ENCODE data around the gene MFF. TPM values are rescaled to one million over a fixed set of nuclear protein-coding genes. Genes with fewer than 3 reads are reported as not detected.

MFF gene
- total and polyA plus RNA-seq, 2 donors (not counting 3 experiments of a cell fraction or from before 2014, with no cell fraction given) = 36.3 to 65.1 TPM

DNA sequence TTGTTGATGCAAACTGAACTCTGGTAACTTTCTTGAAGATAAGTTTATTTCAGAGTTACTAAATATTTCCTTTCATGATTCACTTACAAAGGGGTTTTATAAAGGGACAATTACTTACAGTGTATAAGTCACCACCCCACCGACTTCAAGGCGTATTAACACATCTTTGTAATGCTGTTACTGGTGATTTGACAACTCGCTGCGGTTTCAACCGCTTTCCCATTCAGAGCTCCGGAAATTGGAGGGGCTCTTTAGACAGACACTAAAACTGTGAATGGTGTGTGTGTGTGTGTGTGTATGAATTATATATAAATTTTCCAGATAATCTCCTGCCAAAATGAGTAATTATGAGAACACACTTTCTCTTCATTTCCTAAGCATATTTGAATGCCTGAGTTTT, 49.1 kb downstream of the MFF start:
- Histone ChIP-seq H3K9ac (replicated peaks; ENCODE audit: extremely low read depth, insufficient read depth, low read length) (no peak overlapping the region), H3K9me3 (replicated peaks; ENCODE audit: control insufficient read depth, insufficient read depth, low read length) (no peaks in the 10 kb centered on the region), H3K9me1 (replicated peaks; ENCODE audit: control insufficient read depth, extremely low read depth, insufficient read depth, low read length) (no peaks in the 10 kb centered on the region), H3K4me2 (ENCODE audit: insufficient read depth, low read length) (no peak overlapping the region), H3K27ac (ENCODE audit: insufficient read depth, low read depth, low read length) (no peak overlapping the region), H2AFZ (ENCODE audit: low read depth, low read length) (no peak overlapping the region), H3K36me3 (ENCODE audit: control insufficient read depth in 2 of 2, extremely low read depth in 1 of 2, insufficient read depth in 2 of 2, low read length in 2 of 2) (no peaks in the 10 kb centered on the region), H3K4me3 (replicated peaks in 1 of 3; ENCODE audit: insufficient read depth in 1 of 3, low read depth in 1 of 3, low read length in 3 of 3) (no peak overlapping the region), H3K4me1 (ENCODE audit: control insufficient read depth, extremely low read depth, insufficient read depth, low read length) (no peaks in the 10 kb centered on the region), H3K27me3 (ENCODE audit: control insufficient read depth in 2 of 2, insufficient read depth in 2 of 2, low read length in 2 of 2) (no peaks in the 10 kb centered on the region), H4K20me1 (replicated peaks; ENCODE audit: control insufficient read depth, extremely low read depth, insufficient read depth, low read length) (no peaks in the 10 kb centered on the region), H3K79me2 (ENCODE audit: control insufficient read depth, insufficient read depth, low read length) (no peaks in the 10 kb centered on the region)
- ChIA-PET CTCF (no interaction called here), POLR2A (no interaction called here)
- FAIRE-seq (no peak), DNase-seq (ENCODE audit: low read depth, low spot score) (no peak)
- dilution Hi-C loops (cut with MboI; ENCODE audit: extremely low pct_ligation_motif_present, low sequenced_read_pairs) = no loop called here
- intact Hi-C loops (cut with micrococcal nuclease) = no loop called here
- TF ChIP-seq POLR2AphosphoS5 (IDR thresholded peaks at IDR 0.05; ENCODE audit: insufficient read depth, low read depth, low read length) (no peak), MYC (IDR thresholded peaks at IDR 0.05; ENCODE audit: low read depth, low read length) (no peak), JUN (IDR thresholded peaks at IDR 0.05; ENCODE audit: borderline replicate concordance, insufficient read depth, insufficient read length, low read depth) (no peak), EZH2 (IDR thresholded peaks at IDR 0.05; ENCODE audit: borderline replicate concordance, low read depth, low read length, severe bottlenecking) (no peak), GATA2 (IDR thresholded peaks at IDR 0.05; ENCODE audit: insufficient read depth, insufficient read length, low read depth, low read length) (no peak), FOS (IDR thresholded peaks at IDR 0.05; ENCODE audit: borderline replicate concordance, insufficient read depth, low read length) (no peak), POLR2A (IDR thresholded peaks at IDR 0.05; ENCODE audit: low read depth, low read length) (no peak)
- TF ChIP-seq, protein P1, sequence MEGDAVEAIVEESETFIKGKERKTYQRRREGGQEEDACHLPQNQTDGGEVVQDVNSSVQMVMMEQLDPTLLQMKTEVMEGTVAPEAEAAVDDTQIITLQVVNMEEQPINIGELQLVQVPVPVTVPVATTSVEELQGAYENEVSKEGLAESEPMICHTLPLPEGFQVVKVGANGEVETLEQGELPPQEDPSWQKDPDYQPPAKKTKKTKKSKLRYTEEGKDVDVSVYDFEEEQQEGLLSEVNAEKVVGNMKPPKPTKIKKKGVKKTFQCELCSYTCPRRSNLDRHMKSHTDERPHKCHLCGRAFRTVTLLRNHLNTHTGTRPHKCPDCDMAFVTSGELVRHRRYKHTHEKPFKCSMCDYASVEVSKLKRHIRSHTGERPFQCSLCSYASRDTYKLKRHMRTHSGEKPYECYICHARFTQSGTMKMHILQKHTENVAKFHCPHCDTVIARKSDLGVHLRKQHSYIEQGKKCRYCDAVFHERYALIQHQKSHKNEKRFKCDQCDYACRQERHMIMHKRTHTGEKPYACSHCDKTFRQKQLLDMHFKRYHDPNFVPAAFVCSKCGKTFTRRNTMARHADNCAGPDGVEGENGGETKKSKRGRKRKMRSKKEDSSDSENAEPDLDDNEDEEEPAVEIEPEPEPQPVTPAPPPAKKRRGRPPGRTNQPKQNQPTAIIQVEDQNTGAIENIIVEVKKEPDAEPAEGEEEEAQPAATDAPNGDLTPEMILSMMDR (IDR thresholded peaks at IDR 0.05; ENCODE audit: extremely low read depth in 1 of 2, insufficient read depth in 1 of 2, low read depth in 1 of 2, low read length in 2 of 2) = no peak
- TF ChIP-seq, protein P2, sequence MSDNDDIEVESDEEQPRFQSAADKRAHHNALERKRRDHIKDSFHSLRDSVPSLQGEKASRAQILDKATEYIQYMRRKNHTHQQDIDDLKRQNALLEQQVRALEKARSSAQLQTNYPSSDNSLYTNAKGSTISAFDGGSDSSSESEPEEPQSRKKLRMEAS (IDR thresholded peaks at IDR 0.05; ENCODE audit: insufficient read depth, insufficient read length) = no peak
- no TSS peak for BruUV-seq (replicated peaks)

Measured in endothelial cell of umbilical vein (primary cell).